NCI-H1436 (cell line): ENCODE data around the gene COQ10A.
"Not testable (repeated sequence)": the region's sequence is repeated elsewhere in the genome, so short reads cannot be mapped to it uniquely, and the experiment has no call there.

ENCODE experiments used
- DNase-seq: peaks from one replicate; lab custom pipeline; 2025; lab: John Stamatoyannopoulos, UW

COQ10A gene

DNA sequence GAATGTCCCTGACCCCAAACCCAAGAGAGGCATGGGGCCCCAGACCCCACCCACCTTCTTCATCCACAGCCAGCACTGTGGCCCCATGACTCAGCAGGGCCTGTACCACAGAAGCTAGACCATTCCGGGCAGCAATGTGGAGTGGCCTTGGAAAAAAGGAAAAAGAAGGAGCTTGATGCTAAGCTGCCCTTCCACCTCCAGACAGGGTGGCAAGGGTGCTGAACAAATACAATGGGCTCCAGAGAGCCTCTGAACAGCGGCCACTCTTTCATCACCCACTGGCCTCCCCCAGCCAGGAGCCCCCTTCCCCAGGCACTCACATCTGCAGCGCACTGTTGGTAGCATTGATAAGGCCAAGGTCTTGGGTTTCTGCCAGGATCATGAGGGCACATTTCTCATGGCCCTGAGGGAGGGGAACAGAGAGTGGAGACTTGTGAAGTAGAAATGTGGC, 23.0 kb upstream of the COQ10A start:
- no peak for DNase-seq

- DNase-seq, result no peak
These were observed 22.2 kb upstream of the COQ10A start for GRCh38 chr12:56244494-56244893.

DNA sequence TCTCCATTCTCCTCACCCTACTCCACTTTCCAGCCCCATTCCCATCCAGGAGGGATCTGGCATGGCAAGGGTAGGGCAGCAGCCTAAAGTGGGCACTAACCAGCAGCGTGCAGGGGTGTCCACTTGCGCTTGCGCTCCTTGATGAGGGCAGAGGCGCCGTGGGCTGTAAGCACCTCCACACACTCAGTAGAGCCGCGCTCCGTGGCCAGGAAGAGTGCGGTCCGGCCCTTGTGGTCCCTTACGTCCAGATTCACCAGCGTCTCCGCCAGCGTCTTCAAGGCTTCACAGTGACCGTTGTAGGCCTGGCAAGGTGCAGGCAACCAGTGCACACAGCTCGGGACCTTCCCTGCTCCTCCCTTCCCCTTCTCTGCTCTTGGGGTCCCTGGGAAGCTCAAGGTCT, 18.8 kb upstream of the COQ10A start:
- DNase-seq, result no peak

GRCh38 chr12:56248711-56249110, 18.0 kb upstream of the COQ10A start:
- DNase-seq, result no peak

- DNase-seq, result no peak
These were observed 14.1 kb upstream of the COQ10A start for GRCh38 chr12:56252649-56253048.

DNA sequence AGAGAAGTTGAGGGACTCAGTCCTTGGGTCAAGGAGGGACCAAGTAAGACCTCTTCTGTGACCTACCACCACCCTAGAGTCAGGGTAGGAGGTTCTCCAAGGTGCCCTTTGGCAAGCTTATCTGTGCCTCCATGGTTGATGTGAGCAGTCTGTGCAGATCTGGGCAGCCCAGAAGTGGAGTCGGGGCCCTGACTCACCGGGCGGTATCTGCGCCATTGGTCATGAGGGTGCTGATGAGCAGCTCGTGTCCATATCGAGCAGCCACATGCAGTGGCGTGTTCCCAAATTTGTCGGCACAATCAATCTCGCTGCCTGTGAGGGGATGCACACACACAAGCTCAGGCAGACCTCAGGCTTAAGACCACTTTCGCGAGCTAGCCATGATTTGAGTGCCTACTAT, 13.7 kb upstream of the COQ10A start:
- DNase-seq, result no peak

GRCh38 chr12:56255671-56256070, 11.1 kb upstream of the COQ10A start:
- DNase-seq, result no peak

DNA sequence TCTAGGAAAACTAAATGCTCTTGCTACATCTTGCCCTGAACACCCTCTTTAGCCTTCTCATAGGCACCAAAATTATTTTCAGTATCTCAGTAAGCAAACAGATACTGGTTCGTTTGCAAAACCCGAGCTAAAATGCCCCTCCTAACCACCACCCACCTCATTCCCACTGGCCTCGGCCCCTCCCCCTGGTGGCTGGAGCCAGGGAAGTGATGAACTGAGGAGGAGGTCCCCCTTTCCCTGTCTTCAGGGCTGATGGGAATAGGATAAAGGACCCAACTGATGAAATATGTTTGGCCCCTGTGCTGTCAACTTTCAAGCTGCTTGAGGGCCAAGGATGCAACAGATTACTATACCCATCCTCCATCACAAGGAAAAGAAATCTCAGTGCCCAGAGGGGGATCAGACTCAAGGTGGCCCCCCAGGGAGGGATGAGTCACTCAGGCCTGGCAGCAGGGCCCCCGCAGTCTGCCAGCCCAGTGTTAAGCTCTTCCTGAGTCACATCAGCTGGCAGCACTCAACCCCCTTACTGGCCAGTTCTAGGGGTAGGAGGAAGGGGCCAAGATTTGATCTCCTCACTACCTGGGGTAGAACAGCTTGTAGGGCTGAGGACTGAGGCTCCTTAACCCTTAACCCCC, 10.3 kb upstream of the COQ10A start:
- DNase-seq, result no peak

- no peak for DNase-seq
These were observed 9.7 kb upstream of the COQ10A start for GRCh38 chr12:56257071-56257470.

DNA sequence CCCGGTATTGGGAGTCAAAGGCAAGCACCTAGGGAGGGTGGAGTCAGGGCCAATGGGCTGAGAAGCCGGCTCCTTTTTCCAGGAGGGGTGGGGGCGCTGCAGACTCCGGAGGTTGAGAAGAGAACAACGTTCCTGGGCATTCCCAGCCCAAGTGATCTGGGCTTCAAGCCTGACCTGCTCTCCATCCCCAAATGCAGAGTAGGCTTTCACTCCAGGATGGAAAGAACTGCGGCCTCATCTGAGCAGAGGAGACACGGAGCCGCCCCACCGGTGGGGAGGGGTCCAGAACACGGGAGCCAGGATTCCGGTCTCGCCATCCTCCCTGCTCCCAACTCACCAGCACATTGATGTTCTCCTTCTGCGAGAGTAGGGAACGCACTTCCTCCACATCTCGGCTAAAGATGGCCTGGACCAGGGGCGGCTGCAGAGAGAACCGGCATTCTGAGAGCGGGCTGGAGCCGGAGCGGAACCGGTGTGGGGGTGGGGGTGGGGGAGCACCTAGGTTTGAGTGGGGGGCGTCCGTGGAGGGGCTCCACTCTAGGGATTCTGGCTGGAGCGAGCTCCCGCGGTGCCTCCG, 9.2 kb upstream of the COQ10A start:
- no peak for DNase-seq

DNA sequence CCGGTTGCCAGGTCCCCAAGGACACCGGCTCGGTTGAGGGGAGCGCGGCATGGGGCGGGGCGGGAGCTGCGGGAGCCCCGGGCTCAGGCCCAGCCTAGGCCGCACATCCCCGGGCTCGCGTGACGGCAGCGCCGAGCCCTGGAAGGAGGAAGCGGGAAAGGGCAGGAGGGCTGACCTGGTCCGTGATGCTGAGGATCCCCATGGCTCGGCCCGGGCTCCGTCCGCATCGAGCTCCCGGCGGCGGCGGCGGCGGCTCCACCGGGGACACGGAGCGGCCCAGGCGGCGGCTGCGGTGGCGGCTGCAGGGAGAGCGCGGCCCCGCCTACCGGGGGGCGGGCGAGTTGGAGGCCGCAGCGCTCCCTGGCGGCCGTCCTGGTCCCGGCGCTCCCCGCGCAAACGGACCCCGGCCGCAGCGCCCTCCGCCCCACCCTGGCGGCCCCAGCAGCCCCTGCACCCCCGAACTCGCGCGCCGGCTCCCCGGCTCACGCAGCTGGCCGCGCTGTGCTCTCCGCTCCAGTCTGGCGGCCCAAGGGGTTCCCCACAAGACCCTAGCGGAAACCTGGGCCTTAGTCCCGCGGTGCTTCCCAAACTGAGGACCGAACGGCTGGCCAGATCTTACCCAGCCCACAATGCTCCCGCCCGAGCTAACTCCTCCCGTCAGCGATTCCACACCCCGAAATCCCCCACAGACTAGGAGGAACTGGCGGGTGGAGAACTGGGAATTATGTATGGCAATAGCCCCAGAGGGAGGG, 8.5 kb upstream of the COQ10A start, which contains the start of gene ANKRD52:
Gene ANKRD52, minus strand, starts transcription at position 317 of the 752 bp plus-strand sequence. Its CDS starts 115 bp downstream, at position 202.
- peak; percentile 64 for DNase-seq

GRCh38 chr12:56258820-56259183, 7.9 kb upstream of the COQ10A start:
- DNase-seq, result no peak

GRCh38 chr12:56260380-56260779, 6.4 kb upstream of the COQ10A start:
- DNase-seq, result no peak

DNA sequence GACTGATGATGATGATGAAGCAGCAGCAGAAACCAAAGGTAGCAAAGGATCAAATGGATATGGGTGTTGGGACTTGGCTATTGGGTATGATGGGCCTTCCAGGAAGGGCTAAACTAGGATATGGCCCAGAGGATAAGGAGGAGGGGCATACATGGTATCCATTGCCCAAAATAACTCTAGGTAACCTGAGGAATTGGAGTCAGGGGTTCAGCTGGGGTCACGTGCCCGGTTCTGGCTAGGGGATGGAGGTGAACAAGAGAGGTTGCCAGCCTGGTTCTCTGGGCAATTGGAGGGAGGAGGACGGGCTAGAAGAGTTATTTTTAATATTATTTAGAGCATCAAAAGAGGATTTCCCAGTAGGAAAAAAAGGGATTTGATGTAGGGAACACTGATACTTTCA, 5.8 kb upstream of the COQ10A start:
- DNase-seq, result no peak

GRCh38 chr12:56261503-56262232, 5.1 kb upstream of the COQ10A start:
- DNase-seq, result no peak

DNA sequence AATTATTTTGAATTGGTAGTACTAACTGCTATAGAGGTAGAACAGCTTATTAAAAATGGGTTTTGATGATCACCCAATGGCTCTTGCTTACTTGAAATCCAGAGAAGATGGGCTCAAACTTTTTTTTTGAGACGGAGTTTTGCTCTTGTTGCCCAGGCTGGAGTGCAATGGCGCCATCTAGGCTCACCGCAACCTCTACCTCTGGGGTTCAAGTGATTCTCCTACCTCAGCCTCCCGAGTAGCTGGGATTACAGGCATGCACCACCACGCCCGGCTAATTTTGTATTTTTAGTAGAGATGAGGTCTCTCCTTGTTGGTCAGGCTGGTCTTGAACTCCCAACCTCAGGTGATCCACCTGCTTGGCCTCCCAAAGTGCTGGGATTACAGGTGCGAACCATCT, 3.8 kb upstream of the COQ10A start:
- not testable (repeated sequence) for DNase-seq

GRCh38 chr12:56266068-56266692, 562 bp upstream of the COQ10A start:
- not testable (repeated sequence) for DNase-seq

DNA sequence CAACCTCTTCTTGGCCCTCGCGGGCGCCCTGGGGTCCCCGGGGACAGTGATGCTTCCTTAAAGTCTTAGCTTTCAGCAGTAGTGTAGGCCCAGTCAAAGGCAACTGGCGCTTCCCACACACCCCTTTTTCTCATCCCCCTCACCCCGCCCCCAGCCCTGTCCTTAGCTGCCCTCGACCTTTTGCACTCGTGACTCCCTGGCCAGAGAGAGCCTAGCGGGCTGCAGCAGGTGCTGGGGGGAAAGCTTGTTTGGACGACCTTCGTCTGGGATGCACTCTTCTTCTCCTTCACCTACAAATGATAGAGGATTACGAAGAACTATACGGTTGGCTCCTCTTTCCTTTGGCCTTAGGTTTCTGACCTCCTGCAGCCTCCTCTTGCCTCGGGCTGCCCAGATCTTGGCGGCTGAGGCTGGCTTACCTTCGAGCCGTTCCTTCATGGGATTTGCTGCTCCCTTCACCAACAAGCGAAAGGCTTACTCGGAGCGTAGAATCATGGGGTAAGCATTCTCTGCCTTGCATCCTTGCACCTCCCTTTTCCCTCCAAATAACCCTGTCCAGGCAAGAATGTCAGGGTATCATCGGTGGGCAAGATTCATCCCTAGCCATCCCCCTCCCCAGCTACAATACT, 815 bp downstream of the COQ10A start:
- DNase-seq, result no peak

DNA sequence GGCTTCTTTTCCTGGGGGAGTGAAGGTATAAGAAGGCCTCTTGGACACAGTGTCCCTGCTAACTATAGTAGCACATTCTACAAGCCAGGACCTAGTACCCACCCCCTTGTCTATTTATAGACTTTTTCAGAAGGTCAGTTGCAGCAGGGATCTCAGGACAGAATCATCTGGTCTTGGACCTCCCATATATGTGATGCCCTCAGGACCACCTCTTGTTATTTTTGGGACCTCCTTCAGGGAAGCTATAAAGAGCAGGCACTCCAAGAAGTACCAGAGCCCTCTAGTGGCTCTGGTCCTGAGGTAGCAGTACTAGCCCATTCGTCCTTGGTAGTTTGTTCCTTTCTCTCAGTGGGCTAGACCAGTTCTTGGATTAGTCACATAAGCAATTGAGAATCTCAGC, 4.3 kb downstream of the COQ10A start:
- no peak for DNase-seq

DNA sequence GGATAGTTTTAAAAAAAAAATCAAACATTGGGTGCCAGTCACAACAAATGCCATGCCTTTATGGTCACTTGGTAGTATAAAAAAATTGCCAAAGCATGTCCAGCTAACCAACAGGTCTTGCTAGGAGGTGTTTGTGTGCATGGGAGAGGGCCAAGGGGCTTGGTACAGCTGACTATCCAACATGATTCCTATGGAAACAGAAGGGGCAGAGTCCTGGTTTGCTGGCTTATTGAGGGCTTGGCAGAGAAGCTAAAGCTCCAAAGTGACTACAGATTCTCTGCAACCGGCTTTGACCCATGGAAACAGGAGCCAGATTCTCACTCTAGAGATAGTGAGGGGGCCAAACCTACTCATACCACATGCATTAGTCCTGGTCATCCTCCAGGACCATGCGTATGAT, 5.7 kb downstream of the COQ10A start:
- DNase-seq, result not testable (repeated sequence)

GRCh38 chr12:56274299-56274698, 7.6 kb downstream of the COQ10A start:
- DNase-seq, result no peak

GRCh38 chr12:56278905-56279304, 12.2 kb downstream of the COQ10A start:
- DNase-seq, result no peak
